PC-9 (cell line): ENCODE data around the gene SLC6A6.

Source experiments
- CTCF ChIP-seq: fragments of 200-600 bp; sonication (generic); conservative IDR thresholded peaks from 2 replicates; pipeline ENCODE4 v1.6.1; 2017; ENCODE audit warnings: mixed run types, antibody characterized with exemption, mild to moderate bottlenecking, moderate library complexity
- EZH2 ChIP-seq: fragments of 200-600 bp; sonication (generic); IDR thresholded peaks from 2 replicates; pipeline ENCODE4 v1.8.0; 2017; ENCODE audit warnings: antibody characterized with exemption, low read depth

GRCh38 chr3:14517601-14518431 lies 115.4 kb downstream of the SLC6A6 start:
- TF ChIP-seq CTCF, result no peak
- TF ChIP-seq EZH2, result no peak
